Spleen (tissue), 7 donors: ENCODE measurements around the gene PPARA.

Experiments
- POLR2A ChIP-seq, 3 donors: fragments of 450-650 bp; IDR thresholded peaks; one replicate each; pipeline ENCODE4 v1.5.1; 2017; ENCODE audit warnings: antibody characterized with exemption in 3 of 3, mild to moderate bottlenecking in 1 of 3
- TF ChIP-seq, protein P1 (sequence below), 11 experiments: fragments of 200-600 bp in 7 of 11; fragments of 450-650 bp in 4 of 11; sonication (generic) in 4 of 11; IDR thresholded peaks in 8 of 11; conservative IDR thresholded peaks in 3 of 11; 1 replicate in 7 of 11; 2 replicates in 4 of 11; pipeline versions ENCODE4 v1.4.0 to v1.8.0; 2016 to 2021; ENCODE audit warnings: antibody characterized with exemption in 11 of 11, inconsistent platforms in 4 of 11, mild to moderate bottlenecking in 1 of 11
- donor health status: DM: no; HTN: no; CAD: no; lungs with moderate emphysema.
- donor health status: DM: no; HTN: no; CAD: no.
- donor health status: DM: no; HTN: no; CAD: no.

DNA sequence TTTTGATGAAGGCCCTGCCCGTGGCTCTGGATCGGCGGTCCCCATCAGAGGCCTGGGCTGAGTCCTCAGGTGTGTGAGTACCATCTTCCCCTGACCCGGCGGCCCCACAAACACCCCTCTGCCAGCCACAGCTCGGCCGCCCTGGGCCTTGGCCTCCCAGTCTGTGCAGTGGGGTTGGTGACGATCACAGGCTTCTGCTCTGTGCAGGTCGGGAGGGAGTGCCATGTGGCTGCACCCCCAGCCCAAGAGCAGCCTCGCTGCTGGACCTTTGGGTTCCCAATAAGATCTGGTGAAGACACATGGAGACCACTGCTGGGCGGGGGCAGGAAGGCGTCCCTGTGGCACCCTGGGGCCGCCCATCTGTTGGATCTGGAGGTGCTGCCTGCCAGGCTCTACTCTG, 47.1 kb upstream of the PPARA start:
- TF ChIP-seq, protein P1, sequence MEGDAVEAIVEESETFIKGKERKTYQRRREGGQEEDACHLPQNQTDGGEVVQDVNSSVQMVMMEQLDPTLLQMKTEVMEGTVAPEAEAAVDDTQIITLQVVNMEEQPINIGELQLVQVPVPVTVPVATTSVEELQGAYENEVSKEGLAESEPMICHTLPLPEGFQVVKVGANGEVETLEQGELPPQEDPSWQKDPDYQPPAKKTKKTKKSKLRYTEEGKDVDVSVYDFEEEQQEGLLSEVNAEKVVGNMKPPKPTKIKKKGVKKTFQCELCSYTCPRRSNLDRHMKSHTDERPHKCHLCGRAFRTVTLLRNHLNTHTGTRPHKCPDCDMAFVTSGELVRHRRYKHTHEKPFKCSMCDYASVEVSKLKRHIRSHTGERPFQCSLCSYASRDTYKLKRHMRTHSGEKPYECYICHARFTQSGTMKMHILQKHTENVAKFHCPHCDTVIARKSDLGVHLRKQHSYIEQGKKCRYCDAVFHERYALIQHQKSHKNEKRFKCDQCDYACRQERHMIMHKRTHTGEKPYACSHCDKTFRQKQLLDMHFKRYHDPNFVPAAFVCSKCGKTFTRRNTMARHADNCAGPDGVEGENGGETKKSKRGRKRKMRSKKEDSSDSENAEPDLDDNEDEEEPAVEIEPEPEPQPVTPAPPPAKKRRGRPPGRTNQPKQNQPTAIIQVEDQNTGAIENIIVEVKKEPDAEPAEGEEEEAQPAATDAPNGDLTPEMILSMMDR (IDR thresholded peaks at IDR 0.05 in 8 of 11, conservative IDR thresholded peaks at IDR 0.05 in 3 of 11), result no peak
- TF ChIP-seq POLR2A (IDR thresholded peaks at IDR 0.05), result no peak
